Measurements from ENCODE around the gene HAS3.

The HAS3 gene

GRCh38 chr16:69093974-69094373 is 11.5 kb upstream of the HAS3 start:
- no peak for DNase-seq

- DNase-seq = no peak
Measured at GRCh38 chr16:69094501-69094900, 11.0 kb upstream of the HAS3 start.

DNA sequence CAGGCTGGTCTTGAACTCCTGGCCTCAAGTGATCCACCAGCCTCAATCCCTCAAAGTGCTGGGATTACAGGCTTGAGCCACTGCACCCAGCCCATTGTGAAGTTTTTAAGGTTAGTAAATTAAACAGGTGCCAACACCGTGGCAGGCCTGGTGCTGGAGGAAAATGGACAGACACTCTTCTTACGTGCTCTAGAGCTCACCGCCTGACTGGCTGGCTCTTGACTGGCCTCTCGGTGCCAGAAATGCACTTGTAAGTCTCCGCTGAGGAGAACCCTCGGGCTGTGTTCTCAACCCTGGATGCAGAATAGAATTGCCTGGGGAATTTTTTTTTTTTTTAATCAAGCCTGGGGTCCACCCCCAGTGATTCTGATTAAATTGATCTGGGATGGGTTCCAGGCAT is 10.3 kb upstream of the HAS3 start:
- DNase-seq = no peak

DNA sequence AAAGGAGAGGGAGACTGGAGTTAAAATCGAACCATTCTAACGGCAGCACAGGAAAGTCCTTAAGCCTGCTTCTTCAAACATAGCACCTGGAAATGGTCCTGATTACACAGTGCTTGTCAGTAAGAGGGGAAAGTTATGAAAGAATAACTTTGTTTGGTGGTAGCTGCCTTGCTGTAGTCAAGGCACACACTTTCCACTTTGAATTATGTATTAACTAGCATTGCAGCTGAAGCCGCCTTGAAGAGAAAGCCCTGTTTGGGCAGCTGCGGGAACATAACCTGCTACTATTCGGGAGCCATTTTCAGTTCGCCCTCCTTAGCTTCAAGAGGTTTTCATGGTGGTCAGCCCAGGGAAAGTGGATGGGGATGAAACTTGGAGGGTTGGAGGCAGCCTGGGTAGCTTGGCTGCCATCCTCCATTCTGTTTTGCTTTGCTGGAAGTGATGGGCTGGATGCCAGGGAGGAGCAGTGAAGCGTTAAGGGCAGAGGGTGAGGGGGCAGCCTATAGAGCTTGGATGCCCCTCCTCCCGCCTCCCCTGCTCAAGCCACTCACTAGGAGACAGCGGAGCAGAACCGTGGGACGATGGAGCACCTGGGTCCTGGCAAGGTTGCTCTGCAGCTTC is 5.3 kb upstream of the HAS3 start:
- no peak for DNase-seq

DNA sequence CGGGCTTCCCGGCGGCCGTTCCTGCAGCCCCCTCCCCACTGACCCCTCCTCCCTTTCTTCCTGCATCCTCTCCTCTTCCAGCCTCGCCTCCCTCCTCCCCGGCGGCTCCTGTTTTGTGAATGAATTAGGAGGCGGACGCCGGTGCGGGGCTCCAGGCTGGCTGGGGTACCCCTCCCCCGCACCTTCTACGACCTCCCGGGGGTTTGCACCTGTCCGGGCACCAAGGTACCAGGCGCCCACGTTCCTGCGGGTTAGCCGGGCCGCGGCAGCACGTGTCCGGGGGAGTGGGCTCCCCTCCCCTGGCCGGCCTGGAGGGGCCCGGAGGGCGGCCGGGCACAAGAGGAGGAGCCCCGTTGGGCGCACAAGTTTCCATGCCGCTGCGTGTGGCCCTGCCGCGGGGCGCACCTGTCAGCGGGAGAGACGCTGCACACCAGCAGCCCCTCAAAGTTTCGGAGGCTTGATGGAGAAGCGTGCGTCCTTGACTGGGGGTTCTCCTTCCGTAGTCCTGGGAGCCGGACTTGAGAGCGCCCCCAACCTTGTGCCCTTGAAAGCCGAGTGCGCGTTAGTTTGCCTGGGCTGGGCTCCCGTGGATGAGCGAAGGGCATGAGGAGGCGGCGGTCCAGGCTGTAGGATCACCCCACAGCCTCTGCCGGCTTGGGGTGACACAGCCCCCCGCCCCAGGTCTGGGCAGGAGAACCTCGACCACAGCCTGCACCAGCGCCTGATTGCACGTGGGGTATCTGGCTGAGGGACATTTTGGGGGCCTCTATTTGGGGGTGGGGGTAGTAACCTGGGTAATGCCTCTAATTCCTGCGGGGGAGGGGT is 1.2 kb downstream of the HAS3 start:
- no peak for DNase-seq

DNA sequence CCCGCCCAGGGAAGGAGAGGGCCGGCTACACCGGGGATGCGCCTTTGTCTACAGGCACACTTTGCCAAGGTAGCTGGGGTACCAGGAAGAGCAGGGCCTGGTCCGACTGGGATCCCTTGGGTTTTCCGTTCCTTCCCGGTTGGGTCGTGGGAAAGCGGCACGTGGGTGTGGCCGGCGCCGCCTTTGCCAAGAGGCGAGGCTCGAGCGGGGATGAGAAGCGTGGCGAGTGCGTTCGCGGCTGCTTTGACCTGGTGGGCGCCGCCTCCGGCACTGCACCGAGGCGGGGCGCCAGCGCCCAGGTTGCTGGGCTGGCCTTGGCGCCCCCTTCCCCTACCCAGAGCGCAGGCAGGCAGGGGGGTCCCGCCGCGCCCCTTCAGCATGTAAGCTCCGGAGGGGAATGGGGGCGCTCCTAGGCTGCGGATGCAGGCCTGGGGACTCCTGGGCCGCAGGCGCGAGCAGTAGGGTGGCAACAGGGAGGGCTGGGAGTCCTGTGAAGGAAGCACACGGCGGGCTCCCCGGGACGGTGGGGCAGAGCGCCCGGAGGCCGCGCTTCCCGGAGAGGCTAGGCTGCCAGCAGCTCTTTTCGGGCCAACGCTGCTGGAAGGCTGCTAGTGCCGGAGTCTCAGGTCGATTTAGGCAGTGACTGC is 2.0 kb downstream of the HAS3 start:
- no peak for DNase-seq

DNA sequence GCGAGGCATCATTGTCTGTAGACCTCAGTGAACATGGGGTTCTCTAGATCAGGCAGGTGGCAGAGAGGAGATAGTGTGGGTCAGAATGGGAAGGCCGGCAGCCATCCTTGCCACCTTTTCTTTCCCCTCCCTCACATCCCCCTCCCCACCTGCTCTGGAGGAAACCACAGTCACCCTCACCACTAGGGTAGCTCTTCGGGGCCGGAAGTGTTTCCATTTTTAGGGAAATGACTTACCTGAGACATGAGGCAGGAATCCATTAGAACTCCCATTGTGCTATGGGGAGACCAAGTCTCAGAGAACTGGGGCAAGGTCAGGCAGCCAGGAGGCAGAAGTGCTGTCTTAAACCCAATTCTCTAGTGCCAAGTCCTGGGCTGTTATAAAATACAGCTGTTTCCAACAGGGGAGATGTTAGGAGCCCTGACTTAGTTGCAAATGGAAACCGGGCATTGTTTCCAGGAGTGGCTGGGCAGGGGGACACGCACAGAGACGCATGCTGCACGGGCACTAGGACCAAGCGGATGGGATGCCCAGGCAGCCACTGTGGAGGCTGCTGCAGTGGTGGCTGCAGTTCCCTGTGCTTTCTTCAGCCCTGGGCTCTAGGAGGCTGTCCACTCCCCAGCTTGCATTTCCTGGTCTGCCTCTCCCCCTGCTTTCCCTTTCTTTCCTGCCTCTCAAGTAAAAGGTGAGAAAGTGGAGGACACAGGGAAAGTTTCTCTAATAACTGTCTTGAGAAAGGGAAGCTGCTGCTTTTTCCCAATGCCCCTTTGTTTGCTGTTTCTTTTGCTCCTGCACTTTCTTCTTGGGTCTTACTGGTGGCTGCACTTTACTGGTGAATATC is 2.8 kb downstream of the HAS3 start:
- DNase-seq = no peak

DNA sequence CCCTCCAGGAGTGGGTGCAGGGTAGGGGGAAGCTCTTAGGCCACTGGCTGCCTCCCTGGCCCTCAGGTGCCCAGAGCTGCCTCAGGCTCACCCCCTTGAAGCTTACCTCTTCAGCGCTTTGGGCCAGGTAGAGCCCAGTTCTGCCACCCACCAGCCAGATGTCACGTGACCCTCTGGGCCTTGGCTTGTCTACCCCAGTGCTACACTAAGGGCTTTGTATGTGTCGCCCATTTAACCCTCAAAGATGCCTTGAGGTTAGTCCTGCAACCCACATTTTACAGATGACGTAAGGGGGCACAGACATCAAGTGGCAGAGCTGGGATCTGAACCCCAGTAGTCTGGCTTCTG is 3.4 kb downstream of the HAS3 start:
- no peak for DNase-seq

GRCh38 chr16:69109486-69110270 is 4.2 kb downstream of the HAS3 start:
- DNase-seq = no peak

DNA sequence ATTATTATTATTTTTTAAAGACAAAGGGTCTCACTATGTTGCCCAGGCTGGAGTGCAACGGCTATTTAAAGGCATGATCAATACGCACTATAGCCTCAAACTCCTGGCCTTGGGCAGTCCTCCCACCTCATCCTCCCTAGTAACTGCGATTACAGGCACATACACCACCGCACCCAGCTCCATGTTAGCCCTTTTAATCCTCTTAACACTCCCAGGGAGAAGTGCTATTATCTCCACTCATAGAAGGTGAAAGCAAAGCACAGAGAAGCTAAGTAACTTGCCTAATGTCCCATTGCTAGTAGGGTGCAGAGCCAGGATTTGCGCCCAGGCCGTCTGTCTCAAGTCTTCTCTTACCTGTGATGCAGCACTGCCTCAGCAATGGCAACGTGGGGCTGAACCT is 5.0 kb downstream of the HAS3 start:
- no peak for DNase-seq

- DNase-seq = no peak
Measured at GRCh38 chr16:69111216-69111875, 5.9 kb downstream of the HAS3 start.

- DNase-seq = no peak
Measured at GRCh38 chr16:69111876-69112230, 6.4 kb downstream of the HAS3 start.

- DNase-seq = peak; percentile 88
Measured at GRCh38 chr16:69112285-69113129, 7.1 kb downstream of the HAS3 start.

- DNase-seq = no peak
Measured at GRCh38 chr16:69113216-69113615, 7.8 kb downstream of the HAS3 start.

DNA sequence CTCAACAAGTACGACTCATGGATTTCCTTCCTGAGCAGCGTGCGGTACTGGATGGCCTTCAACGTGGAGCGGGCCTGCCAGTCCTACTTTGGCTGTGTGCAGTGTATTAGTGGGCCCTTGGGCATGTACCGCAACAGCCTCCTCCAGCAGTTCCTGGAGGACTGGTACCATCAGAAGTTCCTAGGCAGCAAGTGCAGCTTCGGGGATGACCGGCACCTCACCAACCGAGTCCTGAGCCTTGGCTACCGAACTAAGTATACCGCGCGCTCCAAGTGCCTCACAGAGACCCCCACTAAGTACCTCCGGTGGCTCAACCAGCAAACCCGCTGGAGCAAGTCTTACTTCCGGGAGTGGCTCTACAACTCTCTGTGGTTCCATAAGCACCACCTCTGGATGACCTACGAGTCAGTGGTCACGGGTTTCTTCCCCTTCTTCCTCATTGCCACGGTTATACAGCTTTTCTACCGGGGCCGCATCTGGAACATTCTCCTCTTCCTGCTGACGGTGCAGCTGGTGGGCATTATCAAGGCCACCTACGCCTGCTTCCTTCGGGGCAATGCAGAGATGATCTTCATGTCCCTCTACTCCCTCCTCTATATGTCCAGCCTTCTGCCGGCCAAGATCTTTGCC is 9.0 kb downstream of the HAS3 start:
- DNase-seq = no peak

DNA sequence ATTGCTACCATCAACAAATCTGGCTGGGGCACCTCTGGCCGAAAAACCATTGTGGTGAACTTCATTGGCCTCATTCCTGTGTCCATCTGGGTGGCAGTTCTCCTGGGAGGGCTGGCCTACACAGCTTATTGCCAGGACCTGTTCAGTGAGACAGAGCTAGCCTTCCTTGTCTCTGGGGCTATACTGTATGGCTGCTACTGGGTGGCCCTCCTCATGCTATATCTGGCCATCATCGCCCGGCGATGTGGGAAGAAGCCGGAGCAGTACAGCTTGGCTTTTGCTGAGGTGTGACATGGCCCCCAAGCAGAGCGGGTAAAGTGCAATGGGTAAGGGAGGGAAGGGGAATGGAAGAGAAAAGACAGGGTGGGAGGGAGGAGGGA is 9.5 kb downstream of the HAS3 start:
- DNase-seq = no peak

DNA sequence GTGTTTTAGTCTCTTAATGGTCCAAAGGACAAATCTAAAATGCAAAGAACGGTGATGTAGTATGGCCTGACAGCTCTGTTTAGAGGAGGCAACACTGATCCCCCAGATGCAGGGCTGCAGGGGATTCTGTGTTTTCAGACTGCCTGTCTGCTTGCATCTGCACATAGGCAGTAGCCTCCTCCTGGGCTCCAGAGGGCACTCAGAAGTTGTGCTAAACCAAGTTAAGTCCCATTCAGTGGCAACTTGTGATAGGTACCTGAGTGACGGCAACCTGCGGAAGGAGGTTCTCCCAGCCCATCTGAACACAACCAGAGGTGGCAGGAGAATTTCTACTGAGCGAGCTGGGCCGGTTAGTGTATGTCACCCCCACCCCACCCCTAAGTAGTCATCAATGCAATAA is 9.9 kb downstream of the HAS3 start:
- DNase-seq = no peak

GRCh38 chr16:69115837-69116236 is 10.4 kb downstream of the HAS3 start:
- DNase-seq = no peak

DNA sequence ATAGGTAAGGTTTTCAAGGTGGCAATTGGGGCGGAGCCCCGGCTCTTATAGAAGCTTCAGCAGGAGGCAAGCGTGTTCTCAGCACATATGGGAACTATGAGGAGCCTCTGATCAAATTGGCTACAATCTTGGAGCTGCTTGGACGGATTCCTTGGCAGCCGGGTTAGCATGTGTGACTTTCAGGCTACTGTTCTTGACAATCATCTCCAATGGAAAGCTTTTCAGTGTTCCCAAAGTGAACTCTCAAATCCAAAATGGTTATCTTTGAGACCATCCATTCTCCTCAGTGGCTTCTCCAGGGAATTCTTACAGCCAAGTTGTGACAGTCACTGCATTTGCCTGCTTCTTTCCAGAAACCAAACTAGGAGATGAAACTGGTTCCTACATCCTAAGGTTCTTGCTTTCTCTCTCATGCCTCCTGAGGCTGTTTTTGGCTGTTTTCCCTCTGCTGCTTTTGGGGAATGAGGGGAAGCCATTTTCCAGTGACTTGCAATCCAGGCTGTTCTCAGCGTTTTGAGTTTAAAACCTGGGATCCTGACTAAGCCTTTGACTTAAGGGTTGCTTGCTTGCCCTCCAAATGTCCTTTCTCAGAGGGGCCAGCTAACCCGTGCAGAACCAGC is 10.9 kb downstream of the HAS3 start:
- DNase-seq = no peak

DNA sequence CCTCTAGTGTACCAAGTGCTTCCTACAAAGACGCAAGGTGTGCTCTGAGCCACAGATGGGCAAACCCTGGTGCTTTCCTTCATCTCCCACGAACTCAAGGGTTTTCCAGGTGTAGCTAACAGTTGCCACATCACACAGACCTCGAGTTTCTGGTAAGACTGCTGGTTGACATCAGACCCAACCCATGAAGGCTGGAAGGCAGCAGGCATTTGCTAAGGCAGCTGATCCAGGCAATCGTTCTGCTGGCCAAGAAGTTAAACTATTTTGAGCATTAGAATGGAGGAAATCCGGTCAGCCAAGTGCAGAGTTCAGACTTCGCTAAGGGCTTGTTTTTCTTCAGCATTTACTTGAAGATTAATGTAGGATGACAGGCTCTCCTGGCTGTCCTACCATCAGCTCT is 11.5 kb downstream of the HAS3 start:
- DNase-seq = no peak

All from islet precursor cell (in vitro differentiated cells).